ENCODE results near the gene PRSS27. TPM values are rescaled to one million over a fixed set of nuclear protein-coding genes. Genes with fewer than 3 reads are reported as not detected.

Gene PRSS27
- total RNA-seq, 2 donors from 2014 or later: 3.7 to 4.2 TPM

DNA sequence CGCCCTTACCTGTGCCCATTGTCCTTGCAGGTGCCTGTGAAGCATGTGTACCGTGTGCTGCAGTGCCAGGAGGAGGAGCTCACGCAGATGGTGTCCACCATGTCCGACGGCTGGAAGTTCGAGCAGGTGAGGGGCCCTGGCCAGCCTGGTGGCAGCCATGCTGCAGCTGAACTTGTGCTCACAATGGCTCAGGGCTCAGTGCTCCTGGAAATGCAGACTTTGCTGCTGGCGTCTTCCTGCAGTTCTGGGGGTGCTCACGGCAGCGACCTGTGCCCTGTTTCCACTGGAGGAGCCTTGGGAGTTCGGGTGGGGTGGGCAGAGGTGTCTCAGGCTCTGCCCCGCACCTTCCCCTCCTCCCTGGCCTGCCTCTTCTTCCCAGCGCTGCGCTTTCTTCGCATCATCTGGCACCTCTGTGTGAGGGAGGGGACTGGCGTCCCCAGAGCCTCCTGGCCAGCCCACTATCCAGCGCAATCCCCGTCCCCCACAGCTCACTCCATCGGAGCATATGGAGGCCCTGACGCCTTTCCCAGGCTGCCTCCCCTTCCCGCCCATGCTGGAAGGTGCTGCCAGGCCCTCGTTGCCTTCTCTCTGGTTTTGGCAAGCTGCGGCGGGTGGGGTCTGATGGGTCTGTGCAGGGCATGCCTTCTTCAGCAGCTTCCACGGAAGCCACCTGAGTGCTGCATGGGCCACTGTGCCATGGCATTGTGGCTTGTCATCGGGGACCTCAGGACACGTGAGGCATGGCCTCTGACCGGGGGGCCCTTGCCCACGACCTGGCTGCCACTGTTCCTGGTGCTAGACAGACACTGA, 20.0 kb downstream of the PRSS27 start:
- H3K4me3 Mint-ChIP-seq: no peak overlapping the region
- Histone ChIP-seq H3K27ac (ENCODE audit: low read depth, low read length) (no peak overlapping the region), H3K4me3 (ENCODE audit: low read length) (no peak overlapping the region), H3K27me3 (ENCODE audit: control insufficient read depth, insufficient read depth, low read length, poor library complexity, severe bottlenecking) (no peaks in the 10 kb centered on the region), H3K36me3 (ENCODE audit: control insufficient read depth, insufficient read depth, low read length) (peaks cover 23% of the 10 kb centered on the region), H3K4me1 (ENCODE audit: control insufficient read depth, insufficient read depth, low read length) (no peaks in the 10 kb centered on the region), H3K9ac (ENCODE audit: extremely low read depth, low read length, poor library complexity, severe bottlenecking) (no peak overlapping the region), H3K9me3 (ENCODE audit: control insufficient read depth, low read length) (no peaks in the 10 kb centered on the region)
- no peaks in the 10 kb centered on the region for H3K9me3 Mint-ChIP-seq
- H3K36me3 Mint-ChIP-seq (ENCODE audit: low read depth): peaks cover 17% of the 10 kb centered on the region
- TF ChIP-seq CTCF (conservative IDR thresholded peaks at IDR 0.05): no peak
- no peak overlapping the region for H3K27ac Mint-ChIP-seq
- H3K27me3 Mint-ChIP-seq (ENCODE audit: insufficient read depth): no peaks in the 10 kb centered on the region
- no peak for DNase-seq
- 95 to 97% methylated on average over 16 to 28 of the region's 28 CpGs for WGBS, 2 experiments (ENCODE audit: insufficient coverage in 1 of 2, insufficient read length in 1 of 2)
- no peaks in the 10 kb centered on the region for H3K4me1 Mint-ChIP-seq

DNA sequence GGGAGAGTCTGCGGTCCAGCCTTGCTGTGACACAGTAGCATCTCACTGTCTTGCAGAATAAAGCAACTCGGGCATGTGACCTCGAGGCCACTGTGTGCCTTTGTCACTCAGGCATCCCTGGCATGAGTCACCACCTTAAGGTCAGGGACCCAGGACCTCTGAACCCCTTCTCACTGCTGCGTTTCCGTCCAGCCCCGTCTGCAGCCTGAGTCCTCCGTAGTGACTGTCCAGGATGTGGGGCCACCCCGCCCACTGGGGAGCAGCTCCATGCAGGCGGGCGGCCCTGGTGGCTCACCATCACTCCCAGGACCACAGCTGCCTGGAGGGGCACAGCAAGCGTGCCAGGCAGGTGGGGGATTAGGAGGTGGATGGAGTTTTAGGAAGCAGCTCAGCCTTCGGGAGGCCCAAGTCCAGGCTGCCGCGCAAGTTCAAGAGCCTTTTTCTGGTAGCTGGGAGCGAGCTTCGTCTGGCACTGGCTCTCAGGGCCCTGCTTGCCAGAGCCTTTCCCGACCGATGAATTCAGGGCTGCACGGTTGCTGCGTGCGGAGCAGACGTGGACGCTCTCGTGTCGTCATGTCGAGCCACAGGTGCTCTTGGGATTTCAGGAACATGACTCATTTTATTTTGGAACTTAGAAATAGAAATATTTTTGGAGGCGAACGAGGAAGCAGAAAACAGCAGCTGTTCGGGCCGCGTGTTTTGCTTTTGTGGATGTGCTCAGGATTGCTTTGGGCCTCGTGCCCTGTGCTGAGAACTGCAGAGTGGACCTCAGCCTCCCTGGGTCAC, 20.9 kb downstream of the PRSS27 start:
- no peaks in the 10 kb centered on the region for H3K27me3 Mint-ChIP-seq (ENCODE audit: insufficient read depth)
- no peaks in the 10 kb centered on the region for H3K9me3 Mint-ChIP-seq
- no peak overlapping the region for H3K27ac Mint-ChIP-seq
- Histone ChIP-seq H3K4me3 (ENCODE audit: low read length) (no peak overlapping the region), H3K4me1 (ENCODE audit: control insufficient read depth, insufficient read depth, low read length) (no peaks in the 10 kb centered on the region), H3K36me3 (ENCODE audit: control insufficient read depth, insufficient read depth, low read length) (peaks cover 21% of the 10 kb centered on the region), H3K9ac (ENCODE audit: extremely low read depth, low read length, poor library complexity, severe bottlenecking) (no peak overlapping the region), H3K27ac (ENCODE audit: low read depth, low read length) (no peak overlapping the region), H3K27me3 (ENCODE audit: control insufficient read depth, insufficient read depth, low read length, poor library complexity, severe bottlenecking) (no peaks in the 10 kb centered on the region), H3K9me3 (ENCODE audit: control insufficient read depth, low read length) (no peaks in the 10 kb centered on the region)
- 93 to 95% methylated on average over 26 to 32 of the region's 32 CpGs for WGBS, 2 experiments (ENCODE audit: insufficient coverage in 1 of 2, insufficient read length in 1 of 2)
- DNase-seq: no peak
- peaks cover 17% of the 10 kb centered on the region for H3K36me3 Mint-ChIP-seq (ENCODE audit: low read depth)
- no peak overlapping the region for H3K4me3 Mint-ChIP-seq
- TF ChIP-seq CTCF (conservative IDR thresholded peaks at IDR 0.05): no peak
- no peaks in the 10 kb centered on the region for H3K4me1 Mint-ChIP-seq

- Histone ChIP-seq H3K36me3 (ENCODE audit: control insufficient read depth, insufficient read depth, low read length) (peaks cover 21% of the 10 kb centered on the region), H3K4me3 (ENCODE audit: low read length) (no peak overlapping the region), H3K4me1 (ENCODE audit: control insufficient read depth, insufficient read depth, low read length) (no peaks in the 10 kb centered on the region), H3K27me3 (ENCODE audit: control insufficient read depth, insufficient read depth, low read length, poor library complexity, severe bottlenecking) (no peaks in the 10 kb centered on the region), H3K27ac (ENCODE audit: low read depth, low read length) (no peak overlapping the region), H3K9me3 (ENCODE audit: control insufficient read depth, low read length) (no peaks in the 10 kb centered on the region), H3K9ac (ENCODE audit: extremely low read depth, low read length, poor library complexity, severe bottlenecking) (no peak overlapping the region)
- no peak for DNase-seq
- no peak for TF ChIP-seq CTCF (conservative IDR thresholded peaks at IDR 0.05)
- Mint-ChIP-seq H3K27ac (no peak overlapping the region), H3K27me3 (ENCODE audit: insufficient read depth) (no peaks in the 10 kb centered on the region), H3K4me1 (peaks cover 2% of the 10 kb centered on the region), H3K9me3 (no peaks in the 10 kb centered on the region), H3K36me3 (ENCODE audit: low read depth) (peaks cover 17% of the 10 kb centered on the region), H3K4me3 (no peak overlapping the region)
- 95 to 96% methylated on average over 17 to 28 of the region's 28 CpGs for WGBS, 2 experiments (ENCODE audit: insufficient coverage in 1 of 2, insufficient read length in 1 of 2)
Measured at GRCh38 chr16:2698103-2698870, 21.7 kb downstream of the PRSS27 start.

Measured in endodermal cell (in vitro differentiated cells).